NCI-H2196 treated with DMSO at 0.1 percent for 48 hours (cell line): ENCODE data around the gene SCAMP2.
"Not testable (repeated sequence)": the region's sequence is repeated elsewhere in the genome, so short reads cannot be mapped to it uniquely, and the experiment has no call there.

ENCODE experiments used
- DNase-seq: peaks from one replicate; lab custom pipeline; 2025; ENCODE audit not compliant: unreplicated experiment; lab: John Stamatoyannopoulos, UW

Gene SCAMP2

GRCh38 chr15:74873036-74873755, at the start of gene SCAMP2:
TSS of gene SCAMP2 (minus strand) at chr15:74873365. CDS start at chr15:74873255, 110 bp downstream.
- peak; percentile 57 for DNase-seq

GRCh38 chr15:74920456-74920855, 47.3 kb upstream of the SCAMP2 start:
- no peak for DNase-seq

- DNase-seq: no peak
These were observed 44.5 kb upstream of the SCAMP2 start for GRCh38 chr15:74917676-74918075.

GRCh38 chr15:74913799-74914198, 40.6 kb upstream of the SCAMP2 start:
- DNase-seq: not testable (repeated sequence)

GRCh38 chr15:74913041-74913440, 39.9 kb upstream of the SCAMP2 start:
- peak; percentile 7 for DNase-seq

GRCh38 chr15:74908635-74909034, 35.5 kb upstream of the SCAMP2 start:
- DNase-seq: no peak

- no peak for DNase-seq
These were observed 34.2 kb upstream of the SCAMP2 start for GRCh38 chr15:74907163-74907870.

- DNase-seq: peak; percentile 53
These were observed 33.4 kb upstream of the SCAMP2 start, which contains the start of gene FAM219B for GRCh38 chr15:74906450-74907162. TSS of gene FAM219B (minus strand) at chr15:74906851. CDS start at chr15:74906800, 51 bp downstream.

GRCh38 chr15:74906067-74906449, 32.9 kb upstream of the SCAMP2 start:
- no peak for DNase-seq

- DNase-seq: no peak
These were observed 31.1 kb upstream of the SCAMP2 start for GRCh38 chr15:74904190-74904805.

- no peak for DNase-seq
These were observed 30.5 kb upstream of the SCAMP2 start for GRCh38 chr15:74903676-74904075.

GRCh38 chr15:74902295-74903075, 29.3 kb upstream of the SCAMP2 start:
- DNase-seq: no peak

GRCh38 chr15:74901612-74902063, 28.5 kb upstream of the SCAMP2 start:
- DNase-seq: peak; percentile 9

- no peak for DNase-seq
These were observed 24.1 kb upstream of the SCAMP2 start for GRCh38 chr15:74897300-74897701.

GRCh38 chr15:74896316-74896715, 23.2 kb upstream of the SCAMP2 start:
- no peak for DNase-seq

- no peak for DNase-seq
These were observed 22.7 kb upstream of the SCAMP2 start for GRCh38 chr15:74895830-74896229.

GRCh38 chr15:74894383-74894782, 21.2 kb upstream of the SCAMP2 start:
- not testable (repeated sequence) for DNase-seq

- no peak for DNase-seq
These were observed 20.5 kb upstream of the SCAMP2 start for GRCh38 chr15:74893627-74894026.

GRCh38 chr15:74892931-74893330, 19.8 kb upstream of the SCAMP2 start:
- no peak for DNase-seq

GRCh38 chr15:74892313-74892712, 19.1 kb upstream of the SCAMP2 start:
- DNase-seq: no peak
